K562 (cell line): Measurements from ENCODE around the gene PNLIPRP2. TPM values are rescaled to one million over a fixed set of nuclear protein-coding genes. Genes with fewer than 3 reads are reported as not detected.

Experiments used
- ATAC-seq: fragments of 200-7000 bp; cut with Tn5 transposase; 3 replicates; pipeline ENCODE4 v1.9.1; 2020; ENCODE audit warnings: moderate library complexity
- BruUV-seq: library from RNA; stranded (reverse); fragments of 400-500 nt; replicated peaks from 2 replicates; lab custom pipeline; 2021; lab: Mats Ljungman, UMichigan
- CTCF ChIA-PET: fragments of 300-600 bp; formaldehyde crosslinking; extraction: SDS; loops from one replicate; lab custom pipeline; 2021; ENCODE audit warnings: low intra/inter-chr PET ratio; lab: Yijun Ruan, JAX
- POLR2A ChIA-PET: fragments of 300-600, 350-650 bp; sonication (Branson Sonifier 250); formaldehyde crosslinking; extraction: SDS; loops from one replicate; lab custom pipeline; 2021; ENCODE audit warnings: antibody characterized with exemption, inconsistent platforms; lab: Yijun Ruan, JAX
- DNase-seq, 4 experiments: peaks; one replicate each; pipeline versions ENCODE4 v3.0.0 to v3.0.0-alpha.2; 2011 to 2018; ENCODE audit warnings: low spot score in 3 of 4, mixed read lengths in 3 of 4; ENCODE audit errors: extremely low read depth in 1 of 4
- FAIRE-seq: peaks from 2 replicates; lab custom pipeline; 2011; peaks lifted over from hg19 to GRCh38; lab: Jason Lieb, UNC
- H2AFZ ChIP-seq: 2 replicates; pipeline ENCODE4 v1.6.0; 2011; ENCODE audit warnings: low read depth, low read length, control low read depth, inconsistent platforms
- H3K27ac ChIP-seq: fragments of 200-600 bp; 3 replicates; pipeline ENCODE4 v1.8.0; 2011; ENCODE audit warnings: low read depth, mild to moderate bottlenecking, control low read depth, inconsistent platforms, low read length, moderate library complexity, mixed read lengths; ENCODE audit errors: extremely low read depth
- H3K27me3 ChIP-seq, 2 experiments: fragments of 300-600 bp in 1 of 2; 2 replicates in 1 of 2; 3 replicates in 1 of 2; pipeline versions ENCODE4 v1.6.0 to v1.8.0; 2011; ENCODE audit warnings: inconsistent platforms in 2 of 2, low read length in 2 of 2, mild to moderate bottlenecking in 1 of 2, mixed read lengths in 1 of 2, moderate library complexity in 1 of 2; ENCODE audit not compliant: control insufficient read depth in 2 of 2, insufficient read depth in 2 of 2
- H3K36me3 ChIP-seq: fragments of 300-600 bp; 3 replicates; pipeline ENCODE4 v1.8.0; 2011; ENCODE audit warnings: mild to moderate bottlenecking, low read length, inconsistent platforms; ENCODE audit not compliant: control insufficient read depth, insufficient read depth
- H3K4me1 ChIP-seq, 2 experiments: fragments of 200-600 bp in 1 of 2; replicated peaks in 1 of 2; 2 replicates in 1 of 2; 3 replicates in 1 of 2; pipeline versions ENCODE4 v1.5.1 to v1.8.0; 2011; ENCODE audit warnings: inconsistent platforms in 2 of 2, low read length in 2 of 2, mild to moderate bottlenecking in 1 of 2, mixed read lengths in 1 of 2, moderate library complexity in 1 of 2; ENCODE audit not compliant: control insufficient read depth in 2 of 2, insufficient read depth in 2 of 2
- H3K4me2 ChIP-seq: 2 replicates; pipeline ENCODE4 v1.6.1; 2011; ENCODE audit warnings: low read length, control low read depth, inconsistent platforms, mixed read lengths; ENCODE audit not compliant: insufficient read depth
- H3K4me3 ChIP-seq: fragments of 200-600 bp; sonication (generic), shearing (Covaris generic); 2 replicates; pipeline ENCODE4 v1.5.1; 2016; ENCODE audit warnings: control low read depth, inconsistent platforms
- H3K79me2 ChIP-seq: fragments of 200-600 bp; 3 replicates; pipeline ENCODE4 v1.8.0; 2011; ENCODE audit warnings: low read length, inconsistent platforms; ENCODE audit not compliant: control insufficient read depth, insufficient read depth
- H3K9ac ChIP-seq, 2 experiments: 2 replicates each; pipeline versions ENCODE4 v1.6.0 to v1.6.1; 2011; ENCODE audit warnings: low read depth in 2 of 2, low read length in 2 of 2, control low read depth in 1 of 2, inconsistent platforms in 1 of 2, mild to moderate bottlenecking in 1 of 2, mixed read lengths in 1 of 2; ENCODE audit not compliant: insufficient read depth in 1 of 2
- H3K9me1 ChIP-seq: one replicate; pipeline ENCODE4 v1.6.0; 2011; ENCODE audit warnings: inconsistent platforms, mild to moderate bottlenecking, low read length, moderate library complexity; ENCODE audit not compliant: control insufficient read depth, insufficient read depth
- H3K9me3 ChIP-seq: replicated peaks from 2 replicates; pipeline ENCODE4 v1.5.1; 2011; ENCODE audit warnings: low read depth, low read length, inconsistent platforms; ENCODE audit not compliant: control insufficient read depth, insufficient read depth
- H4K20me1 ChIP-seq: replicated peaks from 2 replicates; pipeline ENCODE4 v1.6.1; 2011; ENCODE audit warnings: low read length, inconsistent platforms, mixed read lengths; ENCODE audit not compliant: control insufficient read depth, insufficient read depth
- EGR1 ChIP-seq: fragments of 450-650 bp; conservative IDR thresholded peaks from 2 replicates; pipeline ENCODE4 v1.6.1; 2017; ENCODE audit warnings: mild to moderate bottlenecking
- FOXK2 ChIP-seq, 2 experiments: fragments of 450-650 bp; IDR thresholded peaks in 1 of 2; conservative IDR thresholded peaks in 1 of 2; 2 replicates each; pipeline ENCODE4 v1.6.1; 2016; ENCODE audit warnings: low read depth in 2 of 2, mild to moderate bottlenecking in 1 of 2
- PPARD ChIP-seq: fragments of 250-450 bp; sonication (Bioruptor Pico); IDR thresholded peaks from 2 replicates; pipeline ENCODE4 v1.8.0; 2022; ENCODE audit warnings: inconsistent platforms, mild to moderate bottlenecking, moderate library complexity
- RBFOX2 ChIP-seq: fragments of 200-400 bp; formaldehyde crosslinking; IDR thresholded peaks from 2 replicates; pipeline ENCODE4 v1.6.1; 2017; ENCODE audit warnings: low read depth, mild to moderate bottlenecking, low read length, moderate library complexity
- ZKSCAN8 ChIP-seq: fragments of 200-800 bp; sonication (Bioruptor generic); IDR thresholded peaks from 2 replicates; pipeline ENCODE4 v1.6.1; 2016; ENCODE audit warnings: missing genetic modification characterization, missing compliant biosample characterization
- WGBS: fragments of 100-300 bp; shearing (Covaris generic); methylation state at CpG from one replicate; pipeline ENCODE4 v1.1.6; 2016; ENCODE audit warnings: low coverage, mixed read lengths; ENCODE audit not compliant: insufficient coverage; ENCODE audit errors: missing lambda C conversion rate; 5-methylcytosine and 5-hydroxymethylcytosine counted together
- in situ Hi-C: fragments of 300-500 bp; cut with MboI; formaldehyde crosslinking; loops from 4 replicates; pipeline ENCODE4 v1.15.0; 2018; ENCODE audit warnings: inconsistent platforms, mixed read lengths
- intact Hi-C: fragments of 100-400 bp; cut with micrococcal nuclease; formaldehyde crosslinking; loops from 2 replicates; pipeline ENCODE4 v1.14.2; 2022
- polyA plus RNA-seq, 8 experiments: library from polyadenylated mRNA; depleted of rRNA in 4 of 8; stranded (reverse) in 5 of 8; unstranded in 3 of 8; fragments of >200 nt; fragmentation: Nextera tagmentation in 2 of 8; fragmentation: Illumina TruSeq in 1 of 8; extraction: Ambion mirVana in 2 of 8; extraction: Trizol in 1 of 8; gene quantifications; 2 replicates each; pipeline versions ENCODE4 v1.2.1 to v1.2.3, GENCODE V29; 2011 to 2014; ENCODE audit warnings: inconsistent platforms in 1 of 8, missing spikeins in 1 of 8
- total RNA-seq, 7 experiments: library from RNA; depleted of rRNA in 6 of 7; stranded (reverse); fragments of >200 nt in 6 of 7; fragmentation: Illumina TruSeq in 2 of 7; extraction: Trizol in 2 of 7; gene quantifications; 2 replicates each; pipeline versions ENCODE4 v1.2.1 to v1.2.3, GENCODE V29; 2011 to 2021; ENCODE audit warnings: low replicate concordance in 1 of 7
- TF ChIP-seq, protein P1 (sequence below): sonication (generic); formaldehyde crosslinking; IDR thresholded peaks from 2 replicates; pipeline ENCODE4 v1.8.0; 2022; ENCODE audit warnings: mild to moderate bottlenecking, missing genetic modification reagents
- TF ChIP-seq, protein P2 (sequence below): IDR thresholded peaks from 2 replicates; pipeline ENCODE4 v1.6.1; 2014; ENCODE audit warnings: antibody characterized with exemption
- TF ChIP-seq, protein P3 (sequence below): sonication (generic); formaldehyde crosslinking; IDR thresholded peaks from 2 replicates; pipeline ENCODE4 v1.8.1; 2023; ENCODE audit warnings: missing genetic modification reagents, mild to moderate bottlenecking, borderline replicate concordance

PNLIPRP2 gene
- total and polyA plus RNA-seq, 9 of the 15 experiments (the other 6 are each of a cell fraction or from before 2014, with no cell fraction given): 0.38 TPM; not detected in 8

DNA sequence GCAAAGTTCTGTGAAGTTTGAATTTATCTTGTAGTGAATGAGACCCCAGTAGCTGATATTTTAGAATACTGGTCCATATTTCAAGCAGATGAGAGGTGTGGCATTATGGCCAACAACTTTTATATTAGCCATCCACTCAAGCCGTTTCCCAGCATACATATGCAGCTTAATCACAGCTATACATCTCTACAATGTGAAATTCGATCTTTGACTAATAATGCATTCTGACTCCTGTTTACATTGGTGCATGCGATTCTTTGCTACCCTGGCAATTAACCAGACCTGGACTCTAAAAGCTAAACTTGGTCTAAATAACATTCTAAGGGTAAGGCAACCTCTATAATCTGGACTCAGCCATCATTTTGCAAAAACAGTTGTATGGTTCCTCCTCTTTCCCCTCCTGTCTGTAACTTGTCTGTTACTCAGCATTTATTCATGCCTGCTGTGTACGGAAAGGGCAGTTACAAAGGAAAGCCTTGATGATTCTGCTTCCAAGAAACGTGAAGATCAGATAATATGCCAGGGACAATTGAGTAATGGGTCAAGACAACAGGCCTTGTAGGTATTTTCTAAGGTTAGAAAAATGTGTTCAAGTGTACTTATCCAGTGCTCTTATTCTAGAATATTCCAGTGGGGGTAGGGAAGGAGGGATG is 50.6 kb downstream of the PNLIPRP2 start:
- no peak overlapping the region for H3K9ac ChIP-seq
- no peak overlapping the region for H3K27ac ChIP-seq

More for the DNA sequence above, 50.6 kb downstream of the PNLIPRP2 start:
- Histone ChIP-seq H3K4me2 (no peak overlapping the region), H4K20me1 (no peaks in the 10 kb centered on the region), H3K27me3 (peaks cover 0 to 35% of the 10 kb centered on the region in 2 experiments; a peak in 3 of 5 replicates), H3K9me1 (no peaks in the 10 kb centered on the region), H3K79me2 (no peaks in the 10 kb centered on the region), H3K9me3 (no peaks in the 10 kb centered on the region), H3K4me3 (no peak overlapping the region), H3K4me1 (peaks cover 0 to 6% of the 10 kb centered on the region in 2 experiments; a peak in 2 of 5 replicates), H3K36me3 (no peaks in the 10 kb centered on the region), H2AFZ (no peak overlapping the region)
- TF ChIP-seq, protein P1, sequence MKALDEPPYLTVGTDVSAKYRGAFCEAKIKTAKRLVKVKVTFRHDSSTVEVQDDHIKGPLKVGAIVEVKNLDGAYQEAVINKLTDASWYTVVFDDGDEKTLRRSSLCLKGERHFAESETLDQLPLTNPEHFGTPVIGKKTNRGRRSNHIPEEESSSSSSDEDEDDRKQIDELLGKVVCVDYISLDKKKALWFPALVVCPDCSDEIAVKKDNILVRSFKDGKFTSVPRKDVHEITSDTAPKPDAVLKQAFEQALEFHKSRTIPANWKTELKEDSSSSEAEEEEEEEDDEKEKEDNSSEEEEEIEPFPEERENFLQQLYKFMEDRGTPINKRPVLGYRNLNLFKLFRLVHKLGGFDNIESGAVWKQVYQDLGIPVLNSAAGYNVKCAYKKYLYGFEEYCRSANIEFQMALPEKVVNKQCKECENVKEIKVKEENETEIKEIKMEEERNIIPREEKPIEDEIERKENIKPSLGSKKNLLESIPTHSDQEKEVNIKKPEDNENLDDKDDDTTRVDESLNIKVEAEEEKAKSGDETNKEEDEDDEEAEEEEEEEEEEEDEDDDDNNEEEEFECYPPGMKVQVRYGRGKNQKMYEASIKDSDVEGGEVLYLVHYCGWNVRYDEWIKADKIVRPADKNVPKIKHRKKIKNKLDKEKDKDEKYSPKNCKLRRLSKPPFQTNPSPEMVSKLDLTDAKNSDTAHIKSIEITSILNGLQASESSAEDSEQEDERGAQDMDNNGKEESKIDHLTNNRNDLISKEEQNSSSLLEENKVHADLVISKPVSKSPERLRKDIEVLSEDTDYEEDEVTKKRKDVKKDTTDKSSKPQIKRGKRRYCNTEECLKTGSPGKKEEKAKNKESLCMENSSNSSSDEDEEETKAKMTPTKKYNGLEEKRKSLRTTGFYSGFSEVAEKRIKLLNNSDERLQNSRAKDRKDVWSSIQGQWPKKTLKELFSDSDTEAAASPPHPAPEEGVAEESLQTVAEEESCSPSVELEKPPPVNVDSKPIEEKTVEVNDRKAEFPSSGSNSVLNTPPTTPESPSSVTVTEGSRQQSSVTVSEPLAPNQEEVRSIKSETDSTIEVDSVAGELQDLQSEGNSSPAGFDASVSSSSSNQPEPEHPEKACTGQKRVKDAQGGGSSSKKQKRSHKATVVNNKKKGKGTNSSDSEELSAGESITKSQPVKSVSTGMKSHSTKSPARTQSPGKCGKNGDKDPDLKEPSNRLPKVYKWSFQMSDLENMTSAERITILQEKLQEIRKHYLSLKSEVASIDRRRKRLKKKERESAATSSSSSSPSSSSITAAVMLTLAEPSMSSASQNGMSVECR: no peak
- TF ChIP-seq PPARD (CRISPR knock-in tag): no peak
- TF ChIP-seq, protein P2, sequence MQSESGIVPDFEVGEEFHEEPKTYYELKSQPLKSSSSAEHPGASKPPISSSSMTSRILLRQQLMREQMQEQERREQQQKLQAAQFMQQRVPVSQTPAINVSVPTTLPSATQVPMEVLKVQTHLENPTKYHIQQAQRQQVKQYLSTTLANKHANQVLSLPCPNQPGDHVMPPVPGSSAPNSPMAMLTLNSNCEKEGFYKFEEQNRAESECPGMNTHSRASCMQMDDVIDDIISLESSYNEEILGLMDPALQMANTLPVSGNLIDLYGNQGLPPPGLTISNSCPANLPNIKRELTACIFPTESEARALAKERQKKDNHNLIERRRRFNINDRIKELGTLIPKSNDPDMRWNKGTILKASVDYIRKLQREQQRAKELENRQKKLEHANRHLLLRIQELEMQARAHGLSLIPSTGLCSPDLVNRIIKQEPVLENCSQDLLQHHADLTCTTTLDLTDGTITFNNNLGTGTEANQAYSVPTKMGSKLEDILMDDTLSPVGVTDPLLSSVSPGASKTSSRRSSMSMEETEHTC: no peak
- no peak for TF ChIP-seq FOXK2 (conservative IDR thresholded peaks at IDR 0.05 in 1 of 2, IDR thresholded peaks at IDR 0.05 in 1 of 2; ENCODE audit: low read depth in 2 of 2)
- no peak for TF ChIP-seq EGR1
- 0 out of 2 replicates have a peak, but pooled peaks have one; percentile 33 for TF ChIP-seq ZKSCAN8 (CRISPR knock-in tag)
- no peak for TF ChIP-seq RBFOX2
- TF ChIP-seq, protein P3, sequence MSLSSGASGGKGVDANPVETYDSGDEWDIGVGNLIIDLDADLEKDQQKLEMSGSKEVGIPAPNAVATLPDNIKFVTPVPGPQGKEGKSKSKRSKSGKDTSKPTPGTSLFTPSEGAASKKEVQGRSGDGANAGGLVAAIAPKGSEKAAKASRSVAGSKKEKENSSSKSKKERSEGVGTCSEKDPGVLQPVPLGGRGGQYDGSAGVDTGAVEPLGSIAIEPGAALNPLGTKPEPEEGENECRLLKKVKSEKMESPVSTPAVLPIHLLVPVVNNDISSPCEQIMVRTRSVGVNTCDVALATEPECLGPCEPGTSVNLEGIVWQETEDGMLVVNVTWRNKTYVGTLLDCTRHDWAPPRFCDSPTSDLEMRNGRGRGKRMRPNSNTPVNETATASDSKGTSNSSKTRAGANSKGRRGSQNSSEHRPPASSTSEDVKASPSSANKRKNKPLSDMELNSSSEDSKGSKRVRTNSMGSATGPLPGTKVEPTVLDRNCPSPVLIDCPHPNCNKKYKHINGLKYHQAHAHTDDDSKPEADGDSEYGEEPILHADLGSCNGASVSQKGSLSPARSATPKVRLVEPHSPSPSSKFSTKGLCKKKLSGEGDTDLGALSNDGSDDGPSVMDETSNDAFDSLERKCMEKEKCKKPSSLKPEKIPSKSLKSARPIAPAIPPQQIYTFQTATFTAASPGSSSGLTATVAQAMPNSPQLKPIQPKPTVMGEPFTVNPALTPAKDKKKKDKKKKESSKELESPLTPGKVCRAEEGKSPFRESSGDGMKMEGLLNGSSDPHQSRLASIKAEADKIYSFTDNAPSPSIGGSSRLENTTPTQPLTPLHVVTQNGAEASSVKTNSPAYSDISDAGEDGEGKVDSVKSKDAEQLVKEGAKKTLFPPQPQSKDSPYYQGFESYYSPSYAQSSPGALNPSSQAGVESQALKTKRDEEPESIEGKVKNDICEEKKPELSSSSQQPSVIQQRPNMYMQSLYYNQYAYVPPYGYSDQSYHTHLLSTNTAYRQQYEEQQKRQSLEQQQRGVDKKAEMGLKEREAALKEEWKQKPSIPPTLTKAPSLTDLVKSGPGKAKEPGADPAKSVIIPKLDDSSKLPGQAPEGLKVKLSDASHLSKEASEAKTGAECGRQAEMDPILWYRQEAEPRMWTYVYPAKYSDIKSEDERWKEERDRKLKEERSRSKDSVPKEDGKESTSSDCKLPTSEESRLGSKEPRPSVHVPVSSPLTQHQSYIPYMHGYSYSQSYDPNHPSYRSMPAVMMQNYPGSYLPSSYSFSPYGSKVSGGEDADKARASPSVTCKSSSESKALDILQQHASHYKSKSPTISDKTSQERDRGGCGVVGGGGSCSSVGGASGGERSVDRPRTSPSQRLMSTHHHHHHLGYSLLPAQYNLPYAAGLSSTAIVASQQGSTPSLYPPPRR: no peak
- BruUV-seq: no TSS peak
- DNase-seq (no peak), FAIRE-seq (no peak), ATAC-seq (no peak)
- ChIA-PET CTCF (no interaction called here), POLR2A (interaction anchor here (0.6 kb wide), 1 partner anchor 164 kb away, joined by 3 read pairs; no protein-coding TSS in a partner anchor)
- intact Hi-C loops (no loop called here), in situ Hi-C loops (no loop called here)
- 0% methylated on average over 4 of the region's 5 CpGs for WGBS
